ENCODE measurements around the gene HSD17B2.

GRCh38 chr16:82007189-82007588 is 27.9 kb upstream of the HSD17B2 start:
- no peak for TF ChIP-seq ZFX (IDR thresholded peaks at IDR 0.05; ENCODE audit: borderline replicate concordance)
- TF ChIP-seq, protein P1, sequence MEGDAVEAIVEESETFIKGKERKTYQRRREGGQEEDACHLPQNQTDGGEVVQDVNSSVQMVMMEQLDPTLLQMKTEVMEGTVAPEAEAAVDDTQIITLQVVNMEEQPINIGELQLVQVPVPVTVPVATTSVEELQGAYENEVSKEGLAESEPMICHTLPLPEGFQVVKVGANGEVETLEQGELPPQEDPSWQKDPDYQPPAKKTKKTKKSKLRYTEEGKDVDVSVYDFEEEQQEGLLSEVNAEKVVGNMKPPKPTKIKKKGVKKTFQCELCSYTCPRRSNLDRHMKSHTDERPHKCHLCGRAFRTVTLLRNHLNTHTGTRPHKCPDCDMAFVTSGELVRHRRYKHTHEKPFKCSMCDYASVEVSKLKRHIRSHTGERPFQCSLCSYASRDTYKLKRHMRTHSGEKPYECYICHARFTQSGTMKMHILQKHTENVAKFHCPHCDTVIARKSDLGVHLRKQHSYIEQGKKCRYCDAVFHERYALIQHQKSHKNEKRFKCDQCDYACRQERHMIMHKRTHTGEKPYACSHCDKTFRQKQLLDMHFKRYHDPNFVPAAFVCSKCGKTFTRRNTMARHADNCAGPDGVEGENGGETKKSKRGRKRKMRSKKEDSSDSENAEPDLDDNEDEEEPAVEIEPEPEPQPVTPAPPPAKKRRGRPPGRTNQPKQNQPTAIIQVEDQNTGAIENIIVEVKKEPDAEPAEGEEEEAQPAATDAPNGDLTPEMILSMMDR (IDR thresholded peaks at IDR 0.05) = no peak

Data from 22Rv1 (cell line).